Inflammatory macrophage (primary cell): Measurements from ENCODE around the gene PLSCR2.
"Not testable (repeated sequence)": the region's sequence is repeated elsewhere in the genome, so short reads cannot be mapped to it uniquely, and the experiment has no call there.

Source experiments
- DNase-seq, 2 donors: peaks; one replicate each; pipeline ENCODE4 v3.0.0-alpha.2; 2020 to 2022

The PLSCR2 gene

DNA sequence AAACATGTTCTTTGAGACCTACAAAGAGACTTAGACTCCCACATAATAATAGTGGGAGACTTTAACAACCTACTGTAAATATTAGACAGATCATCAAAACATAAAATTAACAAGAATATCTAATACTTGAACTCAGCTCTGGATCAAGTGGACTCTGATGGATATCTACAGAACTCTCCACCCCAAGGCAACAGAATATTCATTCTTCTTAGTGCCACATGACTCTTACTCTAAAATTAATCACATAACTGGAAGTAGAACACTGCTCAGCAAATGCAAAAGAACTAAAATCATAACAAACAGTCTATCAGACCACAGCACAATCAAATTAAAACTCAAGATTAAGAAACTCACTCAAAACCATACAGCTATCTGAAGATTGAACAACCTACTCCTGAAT lies 15.9 kb upstream of the PLSCR2 start:
- DNase-seq: no peak

DNA sequence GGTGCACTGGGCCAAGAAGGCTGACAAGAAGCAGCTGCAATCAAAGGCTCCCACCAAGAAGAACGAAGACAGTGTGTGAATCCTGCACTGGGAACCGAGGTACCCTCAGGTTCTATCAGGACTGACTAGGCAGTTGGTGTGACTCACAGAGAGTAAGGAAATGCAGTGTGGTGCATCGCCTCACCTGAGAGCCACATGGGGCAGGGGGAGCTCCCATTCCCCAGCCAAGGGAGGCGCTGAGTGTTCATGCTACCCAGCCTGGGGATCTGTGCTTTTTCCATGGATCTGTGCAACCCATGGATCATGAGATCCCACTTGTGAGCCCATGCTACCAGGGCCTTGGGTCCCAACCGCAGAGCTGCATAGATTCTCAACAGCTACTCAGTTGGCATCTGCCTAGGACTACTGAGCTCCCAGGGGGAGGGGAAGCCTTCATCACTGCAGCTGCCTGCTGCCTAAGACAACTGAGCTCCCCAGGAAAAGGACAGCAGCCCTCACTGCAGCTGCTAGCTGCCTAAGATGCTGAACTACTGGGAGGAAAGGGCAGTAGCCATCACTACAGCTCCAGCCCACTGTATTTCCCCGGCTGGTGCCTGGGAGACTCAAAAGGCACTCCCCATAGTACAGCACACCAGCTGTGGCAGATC lies 6.9 kb upstream of the PLSCR2 start:
- no peak for DNase-seq

DNA sequence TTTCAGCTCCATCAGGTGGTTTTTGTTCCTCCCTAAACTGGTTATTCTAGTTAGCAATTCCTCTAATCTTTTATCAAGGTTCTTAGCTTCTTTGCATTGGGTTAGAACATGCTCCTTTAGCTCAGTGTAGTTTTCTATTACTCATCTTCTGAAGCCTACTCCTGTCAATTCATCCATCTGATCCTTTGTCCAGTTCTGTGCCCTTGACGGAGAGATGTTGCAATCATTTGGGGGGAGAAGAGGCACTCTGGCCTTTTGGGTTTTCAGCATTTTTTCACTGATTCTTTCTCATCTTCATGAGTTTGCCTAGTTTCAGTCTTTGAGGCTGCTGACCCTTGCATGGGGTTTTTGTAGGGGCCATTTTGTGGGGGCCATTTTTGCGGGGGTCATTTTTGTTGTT lies 5.6 kb upstream of the PLSCR2 start:
- not testable (repeated sequence) for DNase-seq

DNA sequence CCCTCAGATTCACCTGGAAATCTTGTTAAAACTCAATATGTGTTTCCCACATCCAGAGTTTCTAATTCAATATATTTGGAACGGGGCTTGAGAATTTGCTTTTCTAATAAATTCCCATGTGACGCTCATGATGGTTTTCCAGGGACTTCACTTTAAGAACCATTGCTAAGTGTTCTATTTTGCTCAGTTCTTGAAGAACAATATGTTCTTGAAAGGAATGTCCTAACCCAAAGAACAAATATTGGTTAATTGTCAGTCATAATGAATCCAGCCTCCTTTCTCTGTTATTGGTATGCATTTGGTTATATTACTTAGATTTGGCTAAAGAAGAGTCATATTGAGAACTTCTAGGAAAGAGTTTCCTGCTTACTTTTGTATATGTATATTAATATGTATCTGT lies 4.4 kb upstream of the PLSCR2 start:
- DNase-seq: no peak

GRCh38 chr3:146472611-146473010 lies 3.2 kb upstream of the PLSCR2 start:
- DNase-seq: peak in 1 of 2 donors; percentile 9

DNA sequence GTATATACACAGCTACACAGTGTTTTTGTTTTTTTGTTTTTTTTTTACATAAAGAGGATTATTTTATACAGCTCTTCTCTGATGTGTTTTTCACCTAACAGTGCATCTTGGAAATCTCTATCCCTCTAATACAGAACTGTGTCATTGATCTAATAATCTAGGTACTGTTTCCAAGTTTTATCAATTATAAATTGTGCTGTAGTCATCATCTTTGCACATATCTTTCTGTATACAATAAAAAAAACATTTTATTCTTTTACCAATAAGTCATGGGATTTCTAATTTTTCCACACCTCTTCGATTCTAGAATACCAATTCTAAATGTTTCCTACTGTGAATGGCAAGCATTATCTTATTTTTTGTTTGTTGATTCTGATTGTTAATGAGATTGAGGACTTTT lies 1.7 kb upstream of the PLSCR2 start:
- no peak for DNase-seq

DNA sequence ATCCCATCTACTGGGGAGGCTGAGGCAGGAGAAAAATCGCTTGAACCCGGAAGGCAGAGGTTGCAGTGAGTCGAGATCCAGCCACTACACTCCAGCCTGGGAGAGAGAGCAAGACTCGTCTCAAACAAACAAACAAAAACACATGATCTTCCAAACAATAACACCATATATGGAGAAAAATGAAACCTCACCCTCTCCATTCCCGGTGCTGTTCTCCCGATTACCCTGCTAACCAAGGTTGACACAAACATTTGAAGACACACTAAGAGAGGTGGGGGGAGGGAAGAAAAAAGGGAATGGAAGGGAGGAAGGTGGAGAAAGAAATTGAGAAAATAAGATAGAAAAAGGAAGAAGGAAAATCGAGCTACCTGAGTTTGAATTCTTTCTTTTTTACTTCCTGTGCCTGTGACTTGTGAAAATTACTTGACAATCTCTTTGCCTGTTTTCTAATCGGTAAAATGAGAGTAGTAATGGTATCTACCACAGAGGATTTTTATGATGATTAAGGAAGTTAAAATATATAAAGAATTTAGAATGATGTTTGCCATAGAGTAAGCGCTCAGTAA lies 1.1 kb upstream of the PLSCR2 start:
- no peak for DNase-seq

DNA sequence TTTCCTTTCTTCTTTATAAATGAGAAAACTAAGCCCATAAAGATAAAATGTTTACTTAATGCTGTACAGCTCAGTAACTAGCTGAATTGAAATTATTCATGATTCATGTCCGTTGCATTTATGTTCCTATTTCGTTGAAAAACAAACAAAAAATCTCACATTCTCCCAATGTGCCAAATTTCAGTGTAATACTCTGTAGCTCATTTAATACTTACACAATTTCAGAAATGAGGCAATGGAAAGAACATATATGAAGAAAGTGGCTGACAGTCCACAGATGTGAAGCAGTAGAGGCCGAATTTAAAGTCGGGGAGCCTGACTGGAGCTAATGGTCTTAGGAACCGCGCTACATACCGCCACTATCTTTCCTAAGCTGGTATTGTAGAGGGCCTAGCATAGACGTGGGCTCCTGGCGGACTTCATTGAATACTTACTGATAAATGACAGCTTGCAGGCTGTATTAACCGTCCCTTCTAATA lies 651 bp downstream of the PLSCR2 start:
- no peak for DNase-seq

- DNase-seq: no peak
Observed at GRCh38 chr3:146468234-146468633, 1.1 kb downstream of the PLSCR2 start.

DNA sequence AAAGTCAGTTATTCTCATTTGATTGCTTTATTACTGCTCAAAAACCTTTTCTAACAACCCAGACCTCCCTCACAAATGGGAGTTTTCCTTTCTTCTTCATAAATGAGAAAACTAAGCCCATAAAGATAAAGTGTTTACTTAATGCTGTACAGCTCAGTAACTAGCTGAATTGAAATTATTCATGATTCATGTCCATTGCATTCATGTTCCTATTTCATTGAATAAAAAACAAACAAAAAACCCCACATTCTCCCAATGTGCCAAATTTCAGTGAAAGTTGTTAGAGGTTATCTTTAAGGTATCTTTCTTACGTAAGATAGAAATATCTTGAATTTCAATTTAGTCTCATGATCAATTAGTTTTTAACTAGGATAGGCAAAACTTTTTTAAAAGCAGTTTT lies 2.8 kb downstream of the PLSCR2 start:
- no peak for DNase-seq

DNA sequence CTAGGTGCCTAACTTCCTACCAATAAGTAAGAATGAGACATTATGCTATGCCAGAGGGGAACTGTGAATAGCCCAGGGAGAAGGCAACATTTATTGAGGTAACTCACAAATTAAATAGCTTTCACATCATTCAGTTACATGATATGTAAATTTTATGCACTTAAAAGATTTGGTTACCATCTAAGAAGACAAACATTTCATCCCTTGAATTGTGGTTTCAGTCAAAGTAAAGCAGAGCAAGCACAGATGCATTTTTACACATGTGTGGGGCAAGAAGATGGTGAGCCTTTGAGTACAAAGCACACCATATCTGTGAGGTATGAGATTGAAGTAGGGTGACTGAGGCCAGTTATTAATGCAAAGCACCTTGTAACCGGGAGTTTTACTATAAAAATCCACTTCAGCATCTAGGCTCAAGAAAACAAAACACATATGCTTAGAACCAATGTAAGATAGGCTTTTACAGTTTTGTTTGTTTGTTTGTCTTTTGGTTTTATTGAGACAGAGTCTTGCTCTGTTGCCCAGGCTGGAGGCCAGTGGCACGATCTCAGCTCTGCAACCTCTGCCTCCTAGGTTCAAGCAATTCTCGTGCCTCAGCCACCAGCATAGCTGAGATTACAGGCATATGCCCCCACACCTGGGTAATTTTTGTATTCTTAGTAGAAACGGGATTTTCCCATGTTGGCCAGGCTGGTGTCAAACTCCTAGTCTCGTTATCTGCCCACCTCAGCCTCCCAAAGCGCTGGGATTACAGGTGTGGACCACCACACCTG lies 3.5 kb downstream of the PLSCR2 start:
- no peak for DNase-seq

GRCh38 chr3:146464783-146465182 lies 4.6 kb downstream of the PLSCR2 start:
- no peak for DNase-seq

DNA sequence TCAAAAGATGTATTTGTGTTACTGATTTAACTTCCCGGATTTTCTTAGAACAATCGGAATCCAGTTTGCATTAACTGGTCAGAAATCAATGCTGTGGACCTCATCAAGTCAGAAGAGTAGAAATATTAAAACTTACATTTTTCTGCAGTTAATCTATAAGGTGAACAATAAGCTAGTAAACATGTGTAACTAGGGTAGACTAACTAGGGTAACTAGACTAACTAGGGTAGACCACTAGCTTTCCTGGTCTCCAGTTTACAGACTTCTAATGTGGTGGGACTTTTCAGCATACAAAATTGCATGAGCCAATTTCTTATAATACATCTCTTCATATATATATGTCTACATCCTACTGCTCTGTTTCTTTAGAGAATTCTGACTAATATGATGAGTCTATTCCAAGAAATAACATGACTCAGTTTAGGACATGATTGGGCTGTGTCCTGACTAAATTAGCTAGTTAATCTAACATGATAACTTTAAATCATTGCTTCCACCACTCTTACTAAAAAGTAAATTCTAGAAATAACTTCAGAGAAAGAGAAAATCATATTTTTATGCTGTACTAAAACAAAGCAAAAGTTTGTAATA lies 5.3 kb downstream of the PLSCR2 start:
- DNase-seq: no peak

DNA sequence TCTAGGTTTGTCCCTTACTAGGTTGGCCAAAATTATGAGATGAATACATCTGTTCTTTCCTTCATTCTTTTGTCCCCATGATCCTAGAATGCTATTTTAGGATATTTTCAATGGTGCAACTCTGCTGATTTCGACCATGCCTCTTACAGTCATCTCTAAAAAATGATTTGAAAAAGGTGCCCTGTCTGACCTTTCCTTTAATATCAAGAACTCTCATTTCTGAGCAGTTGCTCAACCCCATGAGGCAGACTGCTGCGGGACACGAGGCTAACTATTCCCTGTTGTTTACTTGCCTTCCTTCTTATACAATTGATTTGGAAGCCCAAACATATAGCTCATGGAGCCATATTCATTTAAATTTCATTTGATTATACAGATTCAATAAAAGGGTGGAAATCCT lies 14.6 kb downstream of the PLSCR2 start:
- no peak for DNase-seq

DNA sequence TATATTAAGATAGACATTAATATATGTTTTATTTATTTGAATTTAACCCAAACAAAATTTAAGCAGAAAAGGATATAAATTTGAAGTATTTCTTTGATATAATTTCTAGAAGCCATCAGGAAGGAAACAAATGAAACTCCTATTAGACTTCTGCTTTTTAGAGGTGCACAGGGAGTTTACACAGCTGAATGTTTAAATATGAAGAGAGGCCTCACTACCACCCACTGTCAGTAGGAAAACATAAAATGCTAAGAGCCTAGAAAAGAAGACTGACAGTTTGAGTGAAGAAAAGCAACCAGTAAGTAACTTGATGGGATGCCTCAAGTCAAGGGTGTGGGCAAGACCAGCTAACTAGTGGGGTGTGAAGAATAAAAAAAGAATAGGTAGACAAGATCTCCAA lies 19.7 kb downstream of the PLSCR2 start:
- peak in 1 of 2 donors; percentile 11 for DNase-seq

- DNase-seq: no peak
Observed at GRCh38 chr3:146449076-146449475, 20.3 kb downstream of the PLSCR2 start.

DNA sequence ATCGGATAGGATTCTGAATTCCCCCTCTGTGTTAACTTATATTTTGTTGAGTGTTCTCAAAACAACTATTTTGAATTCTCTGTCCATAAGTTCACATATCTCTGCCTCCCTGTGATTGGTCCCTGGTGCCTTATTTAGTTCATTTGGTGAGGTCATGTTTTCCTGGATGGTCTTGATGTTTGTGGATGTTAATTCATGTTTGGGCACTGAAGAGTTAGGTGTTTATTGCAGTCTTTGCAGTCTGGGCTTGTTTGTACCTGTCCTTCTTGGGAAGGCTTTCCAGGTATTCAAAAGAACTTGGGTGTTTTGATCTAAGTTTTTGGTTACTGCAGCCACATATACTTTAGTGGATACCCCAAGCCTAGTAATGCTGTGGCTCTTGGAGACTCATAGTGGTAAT lies 23.3 kb downstream of the PLSCR2 start:
- no peak for DNase-seq

DNA sequence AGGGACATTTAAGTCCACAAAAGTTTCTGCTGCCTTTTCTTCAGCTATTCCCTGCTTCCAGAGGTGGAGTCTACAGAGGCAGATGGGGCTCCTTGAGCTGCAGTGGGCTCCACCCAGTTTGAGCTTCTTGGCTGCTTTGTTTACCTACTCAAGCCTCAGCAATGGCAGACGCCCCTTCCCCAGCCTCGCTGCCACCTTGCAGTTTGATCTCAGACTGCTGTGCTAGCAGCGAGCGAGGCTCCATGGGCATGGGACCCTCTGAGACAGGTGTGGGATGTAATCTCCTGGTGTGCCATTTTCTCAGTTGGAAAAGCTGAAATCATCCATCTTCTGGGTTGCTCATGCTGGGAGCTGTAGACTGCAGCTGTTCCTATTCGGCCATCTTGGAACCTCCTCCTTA lies 29.1 kb downstream of the PLSCR2 start:
- DNase-seq: not testable (repeated sequence)

- no peak for DNase-seq
Observed at GRCh38 chr3:146432066-146432465, 37.3 kb downstream of the PLSCR2 start.

DNA sequence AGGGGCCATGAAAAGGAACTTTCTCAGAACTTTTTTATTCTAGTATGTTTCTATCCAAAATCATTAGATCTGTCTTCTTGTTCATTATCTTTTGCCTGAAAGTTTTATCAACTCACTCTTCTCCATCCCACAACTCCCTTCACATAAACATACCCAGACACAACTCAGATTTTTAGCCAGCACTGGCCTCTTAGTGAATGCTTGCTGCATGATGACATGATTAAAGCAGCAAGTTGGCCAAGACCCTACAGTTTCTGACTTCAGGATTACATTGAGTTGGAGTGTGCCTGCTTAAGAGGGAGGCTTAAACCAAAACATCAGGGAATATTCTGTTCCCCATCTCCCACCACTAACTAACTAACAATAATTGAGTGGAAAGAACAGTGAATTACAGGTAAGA lies 38.1 kb downstream of the PLSCR2 start:
- no peak for DNase-seq

- DNase-seq: peak; percentile 1 to 30
Observed at GRCh38 chr3:146425341-146425740, 44.0 kb downstream of the PLSCR2 start.

- no peak for DNase-seq
Observed at GRCh38 chr3:146421819-146422759, 47.3 kb downstream of the PLSCR2 start.
